Brain microvascular endothelial cell (primary cell): ENCODE results near the gene SART3.

ENCODE experiments used
- DNase-seq: peaks from one replicate; pipeline ENCODE4 v3.0.0-alpha.2; 2020
- H3K27ac ChIP-seq: fragments of 250-450 bp; sonication (Bioruptor Pico); 2 replicates; pipeline ENCODE4 v1.5.1; 2020; ENCODE audit warnings: mild to moderate bottlenecking, moderate library complexity
- H3K27me3 ChIP-seq: fragments of 250-450 bp; sonication (Bioruptor Pico); replicated peaks from 2 replicates; pipeline ENCODE4 v1.5.1; 2020; ENCODE audit warnings: mild to moderate bottlenecking
- H3K36me3 ChIP-seq: fragments of 250-450 bp; sonication (Bioruptor Pico); replicated peaks from 2 replicates; pipeline ENCODE4 v1.5.1; 2020; ENCODE audit warnings: mild to moderate bottlenecking
- H3K4me3 ChIP-seq: 2 replicates; pipeline ENCODE4 v1.5.1; 2011; ENCODE audit warnings: low read depth, mild to moderate bottlenecking, control low read depth, low read length, moderate library complexity
- in situ Hi-C: cut with HindIII; loops from 2 replicates; pipeline ENCODE4 v1.10.0; 2017; ENCODE audit warnings: low sequenced_read_pairs, low pct_ligation_motif_present
- TF ChIP-seq, protein P1 (sequence below): IDR thresholded peaks from 2 replicates; pipeline ENCODE4 v1.5.1; 2011; ENCODE audit warnings: low read depth, mild to moderate bottlenecking, moderate library complexity, low read length, control low read depth, inconsistent platforms; ENCODE audit errors: missing control alignments

The SART3 gene

GRCh38 chr12:108547686-108548085 lies 13.3 kb downstream of the SART3 start:
- in situ Hi-C loops, result no loop called here

DNA sequence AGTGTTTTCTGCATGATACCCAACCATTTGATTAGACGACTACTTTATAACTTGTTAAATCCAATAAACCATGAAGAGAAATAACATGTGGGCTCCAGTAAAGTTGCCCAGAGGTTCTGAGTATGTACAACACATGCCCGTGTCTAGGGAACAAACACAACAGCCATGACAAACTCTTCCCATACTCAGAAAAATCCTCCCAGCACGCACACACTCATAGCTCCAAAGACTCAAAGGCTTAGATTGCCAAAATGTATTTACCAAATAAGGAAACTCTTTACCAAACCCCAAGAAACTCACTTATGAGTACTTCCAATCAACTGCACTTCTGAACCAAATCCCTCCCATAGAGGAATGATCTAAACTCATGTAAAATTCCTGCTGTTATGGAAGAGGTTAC lies 17.3 kb downstream of the SART3 start:
- TF ChIP-seq, protein P1, sequence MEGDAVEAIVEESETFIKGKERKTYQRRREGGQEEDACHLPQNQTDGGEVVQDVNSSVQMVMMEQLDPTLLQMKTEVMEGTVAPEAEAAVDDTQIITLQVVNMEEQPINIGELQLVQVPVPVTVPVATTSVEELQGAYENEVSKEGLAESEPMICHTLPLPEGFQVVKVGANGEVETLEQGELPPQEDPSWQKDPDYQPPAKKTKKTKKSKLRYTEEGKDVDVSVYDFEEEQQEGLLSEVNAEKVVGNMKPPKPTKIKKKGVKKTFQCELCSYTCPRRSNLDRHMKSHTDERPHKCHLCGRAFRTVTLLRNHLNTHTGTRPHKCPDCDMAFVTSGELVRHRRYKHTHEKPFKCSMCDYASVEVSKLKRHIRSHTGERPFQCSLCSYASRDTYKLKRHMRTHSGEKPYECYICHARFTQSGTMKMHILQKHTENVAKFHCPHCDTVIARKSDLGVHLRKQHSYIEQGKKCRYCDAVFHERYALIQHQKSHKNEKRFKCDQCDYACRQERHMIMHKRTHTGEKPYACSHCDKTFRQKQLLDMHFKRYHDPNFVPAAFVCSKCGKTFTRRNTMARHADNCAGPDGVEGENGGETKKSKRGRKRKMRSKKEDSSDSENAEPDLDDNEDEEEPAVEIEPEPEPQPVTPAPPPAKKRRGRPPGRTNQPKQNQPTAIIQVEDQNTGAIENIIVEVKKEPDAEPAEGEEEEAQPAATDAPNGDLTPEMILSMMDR, result no peak
- H3K27ac ChIP-seq, result no peak overlapping the region
- no peak overlapping the region for H3K4me3 ChIP-seq
- no peaks in the 10 kb centered on the region for H3K27me3 ChIP-seq
- no peak for DNase-seq
- H3K36me3 ChIP-seq, result peaks cover 40% of the 10 kb centered on the region
- in situ Hi-C loops, result no loop called here

More at GRCh38 chr12:108547686-108548085, 13.3 kb downstream of the SART3 start:
- H3K36me3 ChIP-seq, result peaks cover 39% of the 10 kb centered on the region
- no peak overlapping the region for H3K4me3 ChIP-seq
- no peak for DNase-seq
- TF ChIP-seq, protein P1, result no peak
- no peak overlapping the region for H3K27ac ChIP-seq
- H3K27me3 ChIP-seq, result no peaks in the 10 kb centered on the region

- DNase-seq, result no peak
- TF ChIP-seq, protein P1, result no peak
- in situ Hi-C loops, result no loop called here
- Histone ChIP-seq H3K4me3 (no peak overlapping the region), H3K36me3 (peaks cover 37% of the 10 kb centered on the region), H3K27ac (no peak overlapping the region), H3K27me3 (no peaks in the 10 kb centered on the region)
Observed at GRCh38 chr12:108542320-108542719, 18.7 kb downstream of the SART3 start.

GRCh38 chr12:108538616-108539195 lies 22.3 kb downstream of the SART3 start:
- no peak overlapping the region for H3K4me3 ChIP-seq
- TF ChIP-seq, protein P1, result no peak
- H3K27me3 ChIP-seq, result no peaks in the 10 kb centered on the region
- in situ Hi-C loops, result no loop called here
- DNase-seq, result no peak
- no peak overlapping the region for H3K27ac ChIP-seq
- H3K36me3 ChIP-seq, result peaks cover 42% of the 10 kb centered on the region

GRCh38 chr12:108538146-108538545 lies 22.8 kb downstream of the SART3 start:
- no peak overlapping the region for H3K27ac ChIP-seq
- H3K27me3 ChIP-seq, result no peaks in the 10 kb centered on the region
- H3K36me3 ChIP-seq, result peaks cover 38% of the 10 kb centered on the region
- no peak for DNase-seq
- H3K4me3 ChIP-seq, result no peak overlapping the region
- in situ Hi-C loops, result no loop called here
- TF ChIP-seq, protein P1, result no peak
